Measurements from ENCODE around the gene ATF7.
"Not testable (repeated sequence)": the region's sequence is repeated elsewhere in the genome, so short reads cannot be mapped to it uniquely, and the experiment has no call there.

ATF7 gene

GRCh38 chr12:53652366-53652765 is 26.2 kb upstream of the ATF7 start:
- no peaks in the 10 kb centered on the region for H3K79me2 ChIP-seq (ENCODE audit: insufficient read depth, low read length)
- H3K9me3 ChIP-seq (ENCODE audit: low read length): no peaks in the 10 kb centered on the region
- H3K27ac ChIP-seq (ENCODE audit: low read depth, low read length, poor library complexity, severe bottlenecking): no peak overlapping the region
- no peaks in the 10 kb centered on the region for H4K20me1 ChIP-seq (ENCODE audit: insufficient read depth, low read length)
- no peaks in the 10 kb centered on the region for H3K9me2 ChIP-seq (ENCODE audit: low read depth, low read length)
- no peaks in the 10 kb centered on the region for H3K27me3 ChIP-seq (ENCODE audit: insufficient read depth, low read length)
- H3K9ac ChIP-seq (ENCODE audit: low read length): no peak overlapping the region
- H2AFZ ChIP-seq (ENCODE audit: low read length): no peak overlapping the region
- H3F3A ChIP-seq (ENCODE audit: insufficient read depth, low read length): no peaks in the 10 kb centered on the region
- no peak for TF ChIP-seq CTCF (IDR thresholded peaks at IDR 0.05; ENCODE audit: low read length)
- no peak for TF ChIP-seq EZH2 (IDR thresholded peaks at IDR 0.05; ENCODE audit: borderline replicate concordance, low read length)
- no peaks in the 10 kb centered on the region for H3K36me3 ChIP-seq (ENCODE audit: insufficient read depth, low read length)
- H3K4me1 ChIP-seq (ENCODE audit: insufficient read depth, low read length, severe bottlenecking): no peaks in the 10 kb centered on the region
- H3K4me3 ChIP-seq (ENCODE audit: low read depth, low read length, poor library complexity, severe bottlenecking): no peak overlapping the region
- H3K4me2 ChIP-seq (ENCODE audit: low read length): no peak overlapping the region

GRCh38 chr12:53651737-53652136 is 25.6 kb upstream of the ATF7 start:
- Histone ChIP-seq H2AFZ (ENCODE audit: low read length) (no peak overlapping the region), H3K79me2 (ENCODE audit: insufficient read depth, low read length) (no peaks in the 10 kb centered on the region)
- TF ChIP-seq CTCF (IDR thresholded peaks at IDR 0.05; ENCODE audit: low read length) (no peak), EZH2 (IDR thresholded peaks at IDR 0.05; ENCODE audit: borderline replicate concordance, low read length) (no peak)

GRCh38 chr12:53646300-53646699 is 20.1 kb upstream of the ATF7 start:
- H3K9me2 ChIP-seq (ENCODE audit: low read depth, low read length); H3K27ac ChIP-seq (ENCODE audit: low read depth, low read length, poor library complexity, severe bottlenecking); H3K27me3 ChIP-seq (ENCODE audit: insufficient read depth, low read length); H3K4me3 ChIP-seq (ENCODE audit: low read depth, low read length, poor library complexity, severe bottlenecking); H2AFZ ChIP-seq (ENCODE audit: low read length); H3K4me2 ChIP-seq (ENCODE audit: low read length); H3K36me3 ChIP-seq (ENCODE audit: insufficient read depth, low read length); H4K20me1 ChIP-seq (ENCODE audit: insufficient read depth, low read length); H3K4me1 ChIP-seq (ENCODE audit: insufficient read depth, low read length, severe bottlenecking); H3K9ac ChIP-seq (ENCODE audit: low read length); H3K9me3 ChIP-seq (ENCODE audit: low read length); H3K79me2 ChIP-seq (ENCODE audit: insufficient read depth, low read length); H3F3A ChIP-seq (ENCODE audit: insufficient read depth, low read length): not testable (repeated sequence)

More at GRCh38 chr12:53651737-53652136, 25.6 kb upstream of the ATF7 start:
- no peaks in the 10 kb centered on the region for H3K9me2 ChIP-seq (ENCODE audit: low read depth, low read length)
- H4K20me1 ChIP-seq (ENCODE audit: insufficient read depth, low read length): no peaks in the 10 kb centered on the region
- no peak overlapping the region for H3K9ac ChIP-seq (ENCODE audit: low read length)
- H3K27ac ChIP-seq (ENCODE audit: low read depth, low read length, poor library complexity, severe bottlenecking): no peak overlapping the region
- no peak overlapping the region for H3K4me3 ChIP-seq (ENCODE audit: low read depth, low read length, poor library complexity, severe bottlenecking)
- no peak overlapping the region for H3K4me2 ChIP-seq (ENCODE audit: low read length)
- H3K27me3 ChIP-seq (ENCODE audit: insufficient read depth, low read length): no peaks in the 10 kb centered on the region
- no peaks in the 10 kb centered on the region for H3K9me3 ChIP-seq (ENCODE audit: low read length)
- H3F3A ChIP-seq (ENCODE audit: insufficient read depth, low read length): no peaks in the 10 kb centered on the region
- no peaks in the 10 kb centered on the region for H3K36me3 ChIP-seq (ENCODE audit: insufficient read depth, low read length)
- no peaks in the 10 kb centered on the region for H3K4me1 ChIP-seq (ENCODE audit: insufficient read depth, low read length, severe bottlenecking)

- H3F3A ChIP-seq (ENCODE audit: insufficient read depth, low read length): no peaks in the 10 kb centered on the region
- no peak overlapping the region for H3K9ac ChIP-seq (ENCODE audit: low read length)
- TF ChIP-seq EZH2 (IDR thresholded peaks at IDR 0.05; ENCODE audit: borderline replicate concordance, low read length): no peak
- TF ChIP-seq CTCF (IDR thresholded peaks at IDR 0.05; ENCODE audit: low read length): no peak
- no peaks in the 10 kb centered on the region for H3K9me2 ChIP-seq (ENCODE audit: low read depth, low read length)
- H3K36me3 ChIP-seq (ENCODE audit: insufficient read depth, low read length): no peaks in the 10 kb centered on the region; the same call in 1 of the 2 replicates
- no peaks in the 10 kb centered on the region for H3K27me3 ChIP-seq (ENCODE audit: insufficient read depth, low read length)
- no peak overlapping the region for H2AFZ ChIP-seq (ENCODE audit: low read length)
- no peaks in the 10 kb centered on the region for H3K9me3 ChIP-seq (ENCODE audit: low read length)
- no peaks in the 10 kb centered on the region for H3K79me2 ChIP-seq (ENCODE audit: insufficient read depth, low read length)
- H3K27ac ChIP-seq (ENCODE audit: low read depth, low read length, poor library complexity, severe bottlenecking): no peak overlapping the region
- H3K4me1 ChIP-seq (ENCODE audit: insufficient read depth, low read length, severe bottlenecking): no peaks in the 10 kb centered on the region
- H3K4me3 ChIP-seq (ENCODE audit: low read depth, low read length, poor library complexity, severe bottlenecking): no peak overlapping the region
- no peaks in the 10 kb centered on the region for H4K20me1 ChIP-seq (ENCODE audit: insufficient read depth, low read length)
- H3K4me2 ChIP-seq (ENCODE audit: low read length): no peak overlapping the region
Observed at GRCh38 chr12:53645165-53645564, 19.0 kb upstream of the ATF7 start.
